NCI-H82 treated with DMSO at 0.1 percent for 48 hours (cell line): ENCODE measurements around the gene CPT2.

ENCODE experiments used
- DNase-seq: peaks from one replicate; lab custom pipeline; 2025; ENCODE audit not compliant: unreplicated experiment; lab: John Stamatoyannopoulos, UW

CPT2 gene

DNA sequence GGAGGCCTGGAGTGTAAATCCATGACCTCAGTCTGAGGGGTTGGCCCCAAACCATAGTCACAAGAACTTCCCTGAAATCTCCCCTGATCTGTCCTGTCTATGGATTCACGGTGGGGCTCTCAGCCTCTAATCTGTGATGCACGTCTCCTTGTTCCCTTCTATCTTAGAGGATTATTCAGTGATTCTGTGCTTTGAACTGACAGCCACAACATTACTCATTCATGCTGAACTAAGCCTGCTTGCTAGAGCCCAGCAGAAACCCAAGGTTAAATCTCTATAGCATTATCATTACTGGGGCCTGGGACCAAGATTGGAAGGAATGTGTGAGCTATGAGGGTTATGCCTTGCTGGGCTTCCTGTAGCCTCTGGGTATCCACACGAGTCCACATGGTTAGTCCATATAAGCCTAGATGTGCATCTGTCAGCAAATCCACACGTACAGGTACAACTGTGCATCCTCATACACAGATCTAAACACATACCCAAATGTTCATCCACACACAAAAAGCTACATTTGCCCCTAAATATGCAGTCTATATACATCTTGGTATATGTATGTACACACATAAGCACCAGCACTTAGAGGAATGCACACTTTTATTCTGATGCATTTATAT lies 64.1 kb downstream of the CPT2 start:
- DNase-seq, result no peak

DNA sequence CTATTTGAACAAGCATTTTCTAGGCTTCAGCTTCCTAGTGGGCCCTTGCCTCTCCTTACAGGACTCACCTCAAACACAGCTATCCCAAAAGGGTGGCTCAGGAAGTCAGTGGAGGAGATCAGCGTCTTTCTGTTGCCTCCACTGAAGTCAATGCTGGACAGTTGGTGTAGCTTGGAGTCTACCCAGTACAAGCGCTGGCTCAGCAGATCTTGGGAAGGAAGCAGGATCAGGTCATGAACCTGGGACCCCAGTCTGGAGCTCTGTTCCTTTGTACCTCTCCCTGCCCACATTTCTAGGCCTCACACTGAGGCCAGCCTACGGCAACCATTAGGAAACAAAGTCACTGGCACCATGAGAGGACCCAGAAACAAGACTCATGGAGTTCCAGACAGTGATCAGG lies 65.4 kb downstream of the CPT2 start:
- no peak for DNase-seq
